Activated CD8-positive, alpha-beta T cell treated with anti-CD3 and anti-CD28 coated beads for 36 hours (primary cell): ENCODE measurements around the gene CCR5. TPM values are rescaled to one million over a fixed set of nuclear protein-coding genes. Genes with fewer than 3 reads are reported as not detected.

Source experiments
- ATAC-seq: fragments of 200-7000 bp; cut with Tn5 transposase; one replicate; pipeline ENCODE4 v1.10.0; 2021; ENCODE audit warnings: mild to moderate bottlenecking, moderate library complexity
- CTCF ChIA-PET: fragments of 350-600 bp; sonication (Branson Sonifier 250); formaldehyde crosslinking; loops from one replicate; lab custom pipeline; 2021; ENCODE audit warnings: antibody characterized with exemption; lab: Charles Lee
- POLR2A ChIA-PET: fragments of 350-600 bp; sonication (Branson Sonifier 250); formaldehyde crosslinking; loops from one replicate; lab custom pipeline; 2021; ENCODE audit warnings: antibody characterized with exemption; lab: Charles Lee
- DNase-seq: peaks from one replicate; pipeline ENCODE4 v3.0.0-alpha.2; 2020
- H3K27ac Mint-ChIP-seq: one replicate; pipeline ENCODE4 v1.8.0; 2021; ENCODE audit warnings: mild to moderate bottlenecking, mixed read lengths
- H3K27me3 Mint-ChIP-seq: one replicate; pipeline ENCODE4 v1.8.0; 2021; ENCODE audit warnings: mixed read lengths
- H3K36me3 Mint-ChIP-seq: one replicate; pipeline ENCODE4 v1.8.0; 2021; ENCODE audit warnings: low read depth, mixed read lengths
- H3K4me1 Mint-ChIP-seq: one replicate; pipeline ENCODE4 v1.8.0; 2021; ENCODE audit warnings: low read depth, mixed read lengths
- H3K4me3 Mint-ChIP-seq: one replicate; pipeline ENCODE4 v1.8.0; 2021; ENCODE audit warnings: mild to moderate bottlenecking, moderate library complexity, mixed read lengths
- H3K9me3 Mint-ChIP-seq: one replicate; pipeline ENCODE4 v1.8.0; 2021; ENCODE audit warnings: mixed read lengths
- intact Hi-C: fragments of 100-400 bp; cut with micrococcal nuclease; formaldehyde crosslinking; loops from one replicate; pipeline ENCODE4 v1.10.0; 2022
- total RNA-seq, 2 experiments: library from RNA; stranded (reverse); gene quantifications; one replicate each; pipeline ENCODE4 v1.2.3, GENCODE V29; 2021
- TF ChIP-seq, protein P1 (sequence below): fragments of 200-600 bp; IDR thresholded peaks from one replicate; pipeline ENCODE4 v1.8.0; 2022; ENCODE audit warnings: antibody characterized with exemption, mild to moderate bottlenecking

The CCR5 gene
- total RNA-seq, 2 experiments from 2014 or later: 1.7 to 2.2 TPM

GRCh38 chr3:46348823-46349482, 21.8 kb upstream of the CCR5 start:
- intact Hi-C loops: no loop called here
- no peak for DNase-seq
- ChIA-PET POLR2A (interaction anchor here (1.0 to 1.2 kb wide), 3 partner anchors 21 to 49 kb away, joined by 3 to 4 read pairs (median 4); no protein-coding TSS in a partner anchor), CTCF (interaction anchor here (0.9 to 4.0 kb wide), 2 partner anchors 16 to 20 kb away, joined by 3 to 25 read pairs; partner anchors contain the start of gene CCR5)
- ATAC-seq: no peak
- H3K4me1 Mint-ChIP-seq: peaks cover 53% of the 10 kb centered on the region
- peaks cover 7% of the 10 kb centered on the region for H3K27me3 Mint-ChIP-seq
- peak overlapping the region; percentile 83 for H3K27ac Mint-ChIP-seq
- H3K9me3 Mint-ChIP-seq: peaks cover 6% of the 10 kb centered on the region
- H3K4me3 Mint-ChIP-seq: peak overlapping the region; percentile 18
- peaks cover 5% of the 10 kb centered on the region for H3K36me3 Mint-ChIP-seq
- TF ChIP-seq, protein P1, sequence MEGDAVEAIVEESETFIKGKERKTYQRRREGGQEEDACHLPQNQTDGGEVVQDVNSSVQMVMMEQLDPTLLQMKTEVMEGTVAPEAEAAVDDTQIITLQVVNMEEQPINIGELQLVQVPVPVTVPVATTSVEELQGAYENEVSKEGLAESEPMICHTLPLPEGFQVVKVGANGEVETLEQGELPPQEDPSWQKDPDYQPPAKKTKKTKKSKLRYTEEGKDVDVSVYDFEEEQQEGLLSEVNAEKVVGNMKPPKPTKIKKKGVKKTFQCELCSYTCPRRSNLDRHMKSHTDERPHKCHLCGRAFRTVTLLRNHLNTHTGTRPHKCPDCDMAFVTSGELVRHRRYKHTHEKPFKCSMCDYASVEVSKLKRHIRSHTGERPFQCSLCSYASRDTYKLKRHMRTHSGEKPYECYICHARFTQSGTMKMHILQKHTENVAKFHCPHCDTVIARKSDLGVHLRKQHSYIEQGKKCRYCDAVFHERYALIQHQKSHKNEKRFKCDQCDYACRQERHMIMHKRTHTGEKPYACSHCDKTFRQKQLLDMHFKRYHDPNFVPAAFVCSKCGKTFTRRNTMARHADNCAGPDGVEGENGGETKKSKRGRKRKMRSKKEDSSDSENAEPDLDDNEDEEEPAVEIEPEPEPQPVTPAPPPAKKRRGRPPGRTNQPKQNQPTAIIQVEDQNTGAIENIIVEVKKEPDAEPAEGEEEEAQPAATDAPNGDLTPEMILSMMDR: no peak

GRCh38 chr3:46349484-46350261, 21.1 kb upstream of the CCR5 start:
- CTCF ChIA-PET: interaction anchor here (0.9 to 4.0 kb wide), 2 partner anchors 17 to 20 kb away, joined by 3 to 25 read pairs; partner anchors contain the start of gene CCR5
- TF ChIP-seq, protein P1: no peak
- H3K27ac Mint-ChIP-seq: peak overlapping the region; percentile 83
- intact Hi-C loops: no loop called here
- DNase-seq: peak; percentile 27
- peaks cover 6% of the 10 kb centered on the region for H3K9me3 Mint-ChIP-seq
- POLR2A ChIA-PET: interaction anchor here (1.0 to 1.9 kb wide), 3 partner anchors 18 to 46 kb away, joined by 3 to 7 read pairs (median 4); no protein-coding TSS in a partner anchor
- peaks cover 59% of the 10 kb centered on the region for H3K4me1 Mint-ChIP-seq
- H3K4me3 Mint-ChIP-seq: peak overlapping the region; percentile 18
- ATAC-seq: peak; percentile 37
- peaks cover 8% of the 10 kb centered on the region for H3K27me3 Mint-ChIP-seq
- H3K36me3 Mint-ChIP-seq: peaks cover 5% of the 10 kb centered on the region

DNA sequence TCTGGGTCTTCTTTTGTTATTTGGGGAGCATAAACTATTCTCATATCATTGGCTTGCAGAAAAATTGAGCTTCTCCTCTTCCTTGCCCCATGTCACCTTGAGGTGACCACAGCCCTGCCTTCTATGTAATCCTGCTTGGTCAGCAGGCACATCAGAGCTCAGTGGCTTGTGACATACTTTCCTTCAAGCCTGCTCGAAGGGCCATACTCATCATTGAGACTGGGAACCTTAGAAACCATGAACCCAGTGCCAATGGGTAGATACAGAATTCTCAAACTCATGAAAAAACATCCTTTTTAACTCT, 20.5 kb upstream of the CCR5 start:
- Mint-ChIP-seq H3K36me3 (peaks cover 5% of the 10 kb centered on the region), H3K4me3 (no peak overlapping the region), H3K27me3 (peaks cover 11% of the 10 kb centered on the region), H3K27ac (peak overlapping the region; percentile 83), H3K9me3 (peaks cover 6% of the 10 kb centered on the region), H3K4me1 (peaks cover 63% of the 10 kb centered on the region)
- ChIA-PET POLR2A (interaction anchor here (1.9 kb wide), 1 partner anchor 18 kb away, joined by 7 read pairs; no protein-coding TSS in a partner anchor), CTCF (interaction anchor here (1.2 to 4.0 kb wide), 3 partner anchors 19 to 74 kb away, joined by 3 to 25 read pairs (median 6); partner anchors contain the start of gene CCR5)
- no peak for DNase-seq
- intact Hi-C loops: no loop called here
- no peak for ATAC-seq
- TF ChIP-seq, protein P1: no peak

DNA sequence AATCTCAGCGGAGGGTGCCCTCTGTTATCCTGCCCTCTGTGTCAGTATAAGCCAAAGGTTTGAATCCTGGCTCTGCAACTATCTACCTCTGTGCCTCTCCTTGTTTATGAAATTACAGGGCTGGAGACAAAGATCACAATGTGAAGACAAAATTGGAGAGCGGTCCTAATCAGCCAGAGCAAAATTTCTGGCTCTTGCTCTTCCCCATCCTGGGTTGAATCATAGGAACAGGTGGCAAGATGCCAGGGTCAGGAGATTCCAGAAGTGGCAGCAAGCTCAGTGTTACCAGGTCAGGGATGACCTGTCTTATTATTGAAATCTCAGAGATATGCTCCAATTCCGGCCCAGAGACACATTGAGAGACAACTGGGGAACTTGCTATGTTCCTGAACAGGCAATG, 19.1 kb upstream of the CCR5 start:
- Mint-ChIP-seq H3K27ac (no peak overlapping the region), H3K4me3 (no peak overlapping the region), H3K9me3 (peaks cover 6% of the 10 kb centered on the region), H3K4me1 (peaks cover 63% of the 10 kb centered on the region), H3K27me3 (peaks cover 21% of the 10 kb centered on the region), H3K36me3 (peaks cover 5% of the 10 kb centered on the region)
- TF ChIP-seq, protein P1: no peak
- intact Hi-C loops: no loop called here
- ChIA-PET POLR2A (interaction anchor here (0.6 to 1.9 kb wide), 4 partner anchors 9 to 57 kb away, joined by 3 to 7 read pairs (median 3); no protein-coding TSS in a partner anchor), CTCF (interaction anchor here (1.0 to 4.0 kb wide), 4 partner anchors 16 to 137 kb away, joined by 3 to 25 read pairs (median 5); partner anchors contain the start of gene CCR5)
- ATAC-seq (no peak), DNase-seq (no peak)
